H1 (cell line): ENCODE results near the gene JAG2. TPM values are rescaled to one million over a fixed set of nuclear protein-coding genes. Genes with fewer than 3 reads are reported as not detected.
A peak's percentile ranks its signal among the peaks of the same experiment; 100 is the strongest.

Experiments used
- CTCF ChIA-PET: fragments of 300-600 bp; sonication (Branson Sonifier 250); formaldehyde crosslinking; loops from one replicate; lab custom pipeline; 2021; ENCODE audit not compliant: partially characterized antibody; lab: Charles Lee
- POLR2A ChIA-PET: fragments of 300-600 bp; sonication (Branson Sonifier 250); formaldehyde crosslinking; loops from one replicate; lab custom pipeline; 2021; ENCODE audit warnings: inconsistent platforms; ENCODE audit not compliant: partially characterized antibody; lab: Charles Lee
- DNase-seq, 2 experiments: peaks; one replicate each; pipeline versions ENCODE4 v3.0.0 to v3.0.0-alpha.2; 2010 to 2022; ENCODE audit warnings: low spot score in 2 of 2, low read depth in 1 of 2, mixed read lengths in 1 of 2
- FAIRE-seq: peaks from 2 replicates; lab custom pipeline; 2011; peaks lifted over from hg19 to GRCh38; lab: Jason Lieb, UNC
- H2AFZ ChIP-seq: 2 replicates; pipeline ENCODE4 v1.8.1; 2012; ENCODE audit warnings: low read length, inconsistent platforms
- H2AK5ac ChIP-seq: 2 replicates; pipeline ENCODE4 v1.6.1; 2013; ENCODE audit warnings: low read depth, low read length
- H2BK120ac ChIP-seq: replicated peaks from 2 replicates; pipeline ENCODE3; 2013; ENCODE audit warnings: low read depth, low read length, inconsistent platforms
- H2BK12ac ChIP-seq: 2 replicates; pipeline ENCODE4 v1.6.1; 2013; ENCODE audit warnings: low read depth, low read length
- H2BK15ac ChIP-seq: 2 replicates; pipeline ENCODE4 v1.6.1; 2013; ENCODE audit warnings: low read length
- H2BK20ac ChIP-seq: 2 replicates; pipeline ENCODE4 v1.6.1; 2013; ENCODE audit warnings: low read length
- H2BK5ac ChIP-seq: 2 replicates; pipeline ENCODE4 v1.6.1; 2013; ENCODE audit warnings: low read depth, low read length
- H3K14ac ChIP-seq: 2 replicates; pipeline ENCODE4 v1.6.1; 2013; ENCODE audit warnings: inconsistent platforms; ENCODE audit not compliant: insufficient read length
- H3K18ac ChIP-seq: 2 replicates; pipeline ENCODE4 v1.6.1; 2013; ENCODE audit warnings: low read length; ENCODE audit errors: extremely low read depth
- H3K23ac ChIP-seq: 2 replicates; pipeline ENCODE4 v1.6.1; 2013; ENCODE audit warnings: inconsistent platforms; ENCODE audit not compliant: insufficient read length
- H3K23me2 ChIP-seq: 2 replicates; pipeline ENCODE4 v1.6.1; 2013; ENCODE audit warnings: low read depth, low read length
- H3K27ac ChIP-seq: 2 replicates; pipeline ENCODE4 v1.6.1; 2011; ENCODE audit warnings: low read depth, low read length, inconsistent platforms
- H3K27me3 ChIP-seq, 4 experiments: replicated peaks in 1 of 4; 1 replicate in 1 of 4; 2 replicates in 3 of 4; pipeline versions ENCODE4 v1.6.1 to v1.8.1; 2011 to 2013; ENCODE audit warnings: low read length in 3 of 4, mild to moderate bottlenecking in 3 of 4, inconsistent platforms in 2 of 4, mixed read lengths in 2 of 4, moderate library complexity in 1 of 4; ENCODE audit not compliant: control insufficient read depth in 3 of 4, insufficient read depth in 3 of 4; ENCODE audit errors: extremely low read depth in 1 of 4
- H3K36me3 ChIP-seq, 4 experiments: 2 replicates each; pipeline versions ENCODE4 v1.6.1 to v1.8.1; 2011 to 2013; ENCODE audit warnings: mild to moderate bottlenecking in 4 of 4, low read length in 3 of 4, moderate library complexity in 2 of 4, control low read depth in 1 of 4, inconsistent platforms in 1 of 4; ENCODE audit not compliant: insufficient read depth in 4 of 4, control insufficient read depth in 2 of 4
- H3K4ac ChIP-seq: replicated peaks from 2 replicates; pipeline ENCODE3; 2013; ENCODE audit warnings: low read length, low read depth, mixed read lengths, inconsistent platforms; ENCODE audit not compliant: insufficient read length
- H3K4me1 ChIP-seq, 4 experiments: replicated peaks in 1 of 4; 1 replicate in 1 of 4; 2 replicates in 3 of 4; pipeline versions ENCODE4 v1.6.1 to v1.8.1; 2011 to 2013; ENCODE audit warnings: low read length in 3 of 4, inconsistent platforms in 2 of 4, mixed read lengths in 1 of 4; ENCODE audit not compliant: insufficient read depth in 4 of 4, control insufficient read depth in 3 of 4
- H3K4me2 ChIP-seq, 2 experiments: 2 replicates each; pipeline versions ENCODE4 v1.6.1 to v1.8.1; 2011 to 2013; ENCODE audit warnings: low read depth in 2 of 2, low read length in 2 of 2, control low read depth in 1 of 2, inconsistent platforms in 1 of 2, mild to moderate bottlenecking in 1 of 2; ENCODE audit not compliant: insufficient read depth in 1 of 2
- H3K4me3 ChIP-seq, 4 experiments: fragments of 200-600, 300-600 bp in 1 of 4; sonication (generic), shearing (Covaris generic), sonication (Bioruptor Twin) in 1 of 4; 2 replicates each; pipeline versions ENCODE4 v1.5.1 to v1.8.1; 2011 to 2016; ENCODE audit warnings: low read length in 4 of 4, low read depth in 3 of 4, control low read depth in 2 of 4, inconsistent platforms in 2 of 4, mild to moderate bottlenecking in 2 of 4, mixed read lengths in 1 of 4, moderate library complexity in 1 of 4; ENCODE audit not compliant: insufficient read depth in 2 of 4; ENCODE audit errors: extremely low read depth in 1 of 4
- H3K56ac ChIP-seq: replicated peaks from 2 replicates; pipeline ENCODE3; 2013; ENCODE audit warnings: low read depth, mild to moderate bottlenecking, mixed read lengths, low read length, inconsistent platforms; ENCODE audit not compliant: insufficient read length
- H3K79me1 ChIP-seq: 2 replicates; pipeline ENCODE4 v1.6.1; 2013; ENCODE audit warnings: low read depth, low read length, control low read depth
- H3K79me2 ChIP-seq, 2 experiments: 2 replicates each; pipeline versions ENCODE4 v1.6.1 to v1.8.1; 2012 to 2013; ENCODE audit warnings: low read length in 2 of 2, mild to moderate bottlenecking in 2 of 2, inconsistent platforms in 1 of 2; ENCODE audit not compliant: insufficient read depth in 2 of 2, control insufficient read depth in 1 of 2
- H3K9ac ChIP-seq, 4 experiments: replicated peaks in 1 of 4; 1 replicate in 1 of 4; 2 replicates in 3 of 4; pipeline versions ENCODE4 v1.6.1 to v1.8.1; 2011 to 2013; ENCODE audit warnings: low read depth in 3 of 4, low read length in 3 of 4, control low read depth in 2 of 4, mild to moderate bottlenecking in 2 of 4, moderate library complexity in 2 of 4, inconsistent platforms in 1 of 4; ENCODE audit errors: extremely low read depth in 1 of 4
- H3K9me3 ChIP-seq, 2 experiments: 2 replicates each; pipeline versions ENCODE4 v1.6.1 to v1.8.1; 2012 to 2013; ENCODE audit warnings: mild to moderate bottlenecking in 2 of 2, moderate library complexity in 2 of 2, control low read depth in 1 of 2, inconsistent platforms in 1 of 2, low read depth in 1 of 2, low read length in 1 of 2, mixed read lengths in 1 of 2; ENCODE audit not compliant: insufficient read depth in 2 of 2
- H4K20me1 ChIP-seq, 2 experiments: replicated peaks in 1 of 2; 2 replicates each; pipeline versions ENCODE3 to v1.8.1; 2011 to 2013; ENCODE audit warnings: inconsistent platforms in 2 of 2, low read length in 2 of 2, mild to moderate bottlenecking in 1 of 2; ENCODE audit not compliant: insufficient read depth in 2 of 2, control insufficient read depth in 1 of 2
- H4K5ac ChIP-seq: 2 replicates; pipeline ENCODE4 v1.6.1; 2013; ENCODE audit warnings: low read length, low read depth, mixed read lengths, inconsistent platforms; ENCODE audit not compliant: insufficient read length
- H4K8ac ChIP-seq: 2 replicates; pipeline ENCODE4 v1.8.0; 2013; ENCODE audit warnings: mild to moderate bottlenecking, moderate library complexity, low read length, inconsistent platforms; ENCODE audit not compliant: insufficient read depth; ENCODE audit errors: extremely low read depth
- H4K91ac ChIP-seq: replicated peaks from 2 replicates; pipeline ENCODE3; 2013; ENCODE audit warnings: low read length, mixed read lengths, inconsistent platforms; ENCODE audit not compliant: insufficient read length
- YY1 ChIP-seq: IDR thresholded peaks from 2 replicates; pipeline ENCODE4 v1.6.1; 2011; ENCODE audit warnings: low read depth, mild to moderate bottlenecking, low read length
- WGBS, 2 experiments: shearing (Covaris generic) in 1 of 2; methylation state at CpG; one replicate each; pipeline versions ENCODE4 v1.1.6 to v1.1.7; 2013 to 2015; ENCODE audit warnings: low lambda C conversion rate in 2 of 2, mixed read lengths in 2 of 2, inconsistent platforms in 1 of 2, low coverage in 1 of 2, missing lambda C conversion rate in 1 of 2; ENCODE audit not compliant: insufficient replicate concordance in 2 of 2, insufficient coverage in 1 of 2, insufficient read length in 1 of 2; ENCODE audit errors: extremely low coverage in 1 of 2, missing lambda C conversion rate in 1 of 2; 5-methylcytosine and 5-hydroxymethylcytosine counted together
- polyA plus RNA-seq, 7 experiments: library from polyadenylated mRNA; depleted of rRNA in 3 of 7; stranded (reverse) in 5 of 7; unstranded in 2 of 7; fragments of >200 nt in 5 of 7; fragments of 200-250 nt in 2 of 7; gene quantifications; 1 replicate in 5 of 7; 2 replicates in 1 of 7; 4 replicates in 1 of 7; pipeline versions ENCODE4 v1.2.1 to v1.2.3, GENCODE V29; 2011 to 2013; ENCODE audit warnings: missing spikeins in 2 of 7, mixed read lengths in 2 of 7
- total RNA-seq: library from RNA; stranded (reverse); fragmentation: NEBNext Ultra II Directional; extraction: Animal tissue kit (Norgen Biotek cat#: 25700); gene quantifications from 2 replicates; pipeline ENCODE4 v1.2.1, GENCODE V29; 2021

JAG2 gene
- total and polyA plus RNA-seq, 2 of the 8 experiments (the other 6 are each of a cell fraction or from before 2014, with no cell fraction given) = 2.8 to 6.2 TPM

DNA sequence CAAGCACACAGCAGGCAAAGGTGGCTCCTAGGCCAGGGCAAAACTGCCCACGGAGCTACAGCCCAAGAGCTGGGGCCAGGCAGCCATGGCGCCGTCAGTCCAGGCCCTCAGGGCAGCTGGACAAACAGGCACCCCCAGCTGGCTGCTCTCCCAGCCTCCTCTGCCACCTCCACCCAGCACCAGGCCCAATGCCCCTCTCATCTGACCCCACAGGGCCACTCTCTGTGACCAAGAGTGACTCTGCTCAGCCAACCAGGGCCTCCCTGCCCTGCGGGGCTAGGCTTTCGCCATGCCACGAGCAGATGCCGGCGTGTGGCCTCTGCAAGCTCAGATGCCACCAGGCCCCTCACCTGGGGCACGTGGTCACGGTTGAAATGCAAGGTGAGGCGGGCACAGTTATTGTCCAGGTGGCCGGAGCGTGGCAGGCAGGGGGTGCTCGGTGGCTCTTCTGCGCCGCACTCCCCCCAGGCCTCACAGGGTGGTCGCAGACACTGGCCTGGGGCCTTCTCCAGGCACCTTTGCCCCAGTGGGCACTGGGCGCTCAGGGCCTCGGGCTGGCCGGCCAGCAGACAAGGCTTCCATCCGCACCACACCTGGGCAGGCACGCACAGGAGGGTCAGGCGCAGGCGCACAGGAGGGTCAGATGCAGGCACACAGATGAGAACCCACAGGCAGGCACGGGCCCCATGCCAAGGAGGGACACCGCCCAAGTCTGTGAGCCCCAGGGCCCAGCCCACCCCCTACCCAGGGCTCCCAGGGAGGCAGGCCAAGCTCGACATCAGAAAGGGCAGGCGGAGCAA, 23.0 kb downstream of the JAG2 start:
- Histone ChIP-seq H3K79me2 (no peaks in the 10 kb centered on the region), H3K4me1 (peaks cover 0 to 2% (median 0%) of the 10 kb centered on the region in 4 experiments; a peak in 1 of 7 replicates), H2BK120ac (no peak overlapping the region), H2BK5ac (no peak overlapping the region), H4K91ac (no peak overlapping the region), H2AK5ac (no peak overlapping the region), H3K9ac (no peak overlapping the region), H2BK20ac (no peak overlapping the region), H3K4me3 (no peak overlapping the region), H3K27ac (no peak overlapping the region), H3K23ac (no peak overlapping the region), H2AFZ (no peak overlapping the region), H3K14ac (no peak overlapping the region), H3K79me1 (no peaks in the 10 kb centered on the region), H4K5ac (no peak overlapping the region), H3K4ac (no peak overlapping the region), H2BK15ac (no peak overlapping the region), H2BK12ac (no peak overlapping the region), H3K56ac (no peak overlapping the region), H3K4me2 (no peak overlapping the region), H3K18ac (no peak overlapping the region), H3K9me3 (peaks cover 0 to 7% of the 10 kb centered on the region in 2 experiments; a peak in 1 of 4 replicates), H4K8ac (no peak overlapping the region; the same call in 1 of the 2 replicates), H4K20me1 (peaks cover 0 to 4% of the 10 kb centered on the region in 2 experiments), H3K23me2 (no peaks in the 10 kb centered on the region), H3K36me3 (peaks cover 0 to 4% (median 0%) of the 10 kb centered on the region in 4 experiments; a peak in 1 of 8 replicates), H3K27me3 (no peaks in the 10 kb centered on the region)
- DNase-seq = peak in 1 of 2 experiments; percentile 44
- no peak for FAIRE-seq
- CTCF ChIA-PET = interaction anchor here (0.6 to 2.0 kb wide), 17 partner anchors 9 to 1454 kb away, joined by 3 to 8 read pairs (median 4); partner anchors contain the start of gene JAG2
- 86% methylated on average over 22 of the region's 28 CpGs; no CpG with 5 or more reads in 1 of the 2 experiments for WGBS, 2 experiments
- POLR2A ChIA-PET = interaction anchor here (0.6 kb wide), 1 partner anchor 61 kb away, joined by 3 read pairs; no protein-coding TSS in a partner anchor
- TF ChIP-seq YY1 = no peak
